ENCODE results near the gene ITPRID1. TPM values are rescaled to one million over a fixed set of nuclear protein-coding genes. Genes with fewer than 3 reads are reported as not detected.

Gene ITPRID1
- total RNA-seq, 1 experiment from 2014 or later, result 0.24 TPM

Other genes starting within 250 kb of the ITPRID1 start
- gene NEUROD6, start 173.4 kb upstream of the ITPRID1 start, total RNA-seq (2014; rRNA removed; shearing (Covaris generic)), result not detected in 2 replicates
- gene PPP1R17, start 173.1 kb downstream of the ITPRID1 start, total RNA-seq (2014; rRNA removed; shearing (Covaris generic)), result 0.22 and 2.3 TPM in 2 replicates